GM19463 (cell line): ENCODE measurements around the gene ZNF790.
"Not testable (repeated sequence)": the region's sequence is repeated elsewhere in the genome, so short reads cannot be mapped to it uniquely, and the experiment has no call there.

Source experiments
- ATAC-seq: cut with Tn5 transposase; IDR thresholded peaks from one replicate; pipeline ENCODE4 v1.9.1; 2021; ENCODE audit warnings: mild to moderate bottlenecking, moderate library complexity; ENCODE audit not compliant: unreplicated experiment

ZNF790 gene

GRCh38 chr19:36837906-36838783 is at the start of gene ZNF790:
ZNF790 (minus strand) TSS chr19:36838387; CDS start chr19:36825619, 12,768 bp downstream.
- peak; percentile 88 for ATAC-seq

GRCh38 chr19:36876993-36877938 is 39.1 kb upstream of the ZNF790 start:
- no peak for ATAC-seq

- ATAC-seq: no peak
These were observed 13.7 kb upstream of the ZNF790 start for GRCh38 chr19:36851898-36852297.

GRCh38 chr19:36850559-36851442 is 12.6 kb upstream of the ZNF790 start, which contains the start of gene ZNF345:
ZNF345 (plus strand) TSS chr19:36850876; CDS start chr19:36876831, 25,955 bp downstream.
- ATAC-seq: peak; percentile 68

GRCh38 chr19:36849701-36850558 is 11.7 kb upstream of the ZNF790 start:
- ATAC-seq: peak; percentile 88

GRCh38 chr19:36847968-36848367 is 9.8 kb upstream of the ZNF790 start:
- no peak for ATAC-seq

- no peak for ATAC-seq
These were observed 667 bp upstream of the ZNF790 start for GRCh38 chr19:36838784-36839324.

- ATAC-seq: no peak
These were observed 846 bp downstream of the ZNF790 start for GRCh38 chr19:36837176-36837905.

- no peak for ATAC-seq
These were observed 4.8 kb downstream of the ZNF790 start for GRCh38 chr19:36833430-36833829.

GRCh38 chr19:36821758-36822157 is 16.4 kb downstream of the ZNF790 start:
- ATAC-seq: no peak

GRCh38 chr19:36819130-36819630 is 19.0 kb downstream of the ZNF790 start:
- no peak for ATAC-seq

GRCh38 chr19:36807029-36807428 is 31.2 kb downstream of the ZNF790 start:
- ATAC-seq: no peak

GRCh38 chr19:36805364-36805763 is 32.8 kb downstream of the ZNF790 start:
- ATAC-seq: no peak

GRCh38 chr19:36797786-36798108 is 40.4 kb downstream of the ZNF790 start:
- ATAC-seq: no peak

GRCh38 chr19:36796714-36796992 is 41.5 kb downstream of the ZNF790 start:
- ATAC-seq: no peak

GRCh38 chr19:36791420-36792141 is 46.6 kb downstream of the ZNF790 start:
- not testable (repeated sequence) for ATAC-seq

GRCh38 chr19:36775768-36776167 is 62.4 kb downstream of the ZNF790 start:
- no peak for ATAC-seq

GRCh38 chr19:36773223-36773579 is 65.0 kb downstream of the ZNF790 start:
- ATAC-seq: no peak
